ENCODE data around the gene ADAMTS17.

The ADAMTS17 gene

GRCh38 chr15:100163961-100164360 lies 177.8 kb downstream of the ADAMTS17 start:
- DNase-seq: no peak

GRCh38 chr15:100160953-100161352 lies 180.8 kb downstream of the ADAMTS17 start:
- no peak for DNase-seq

- DNase-seq: no peak
These were observed 182.3 kb downstream of the ADAMTS17 start for GRCh38 chr15:100159436-100159835.

- DNase-seq: no peak
These were observed 183.4 kb downstream of the ADAMTS17 start for GRCh38 chr15:100158356-100158755.

- no peak for DNase-seq
These were observed 185.6 kb downstream of the ADAMTS17 start for GRCh38 chr15:100156201-100156600.

GRCh38 chr15:100154338-100154737 lies 187.4 kb downstream of the ADAMTS17 start:
- DNase-seq: no peak

GRCh38 chr15:100152463-100152862 lies 189.3 kb downstream of the ADAMTS17 start:
- no peak for DNase-seq

GRCh38 chr15:100150906-100151305 lies 190.9 kb downstream of the ADAMTS17 start:
- no peak for DNase-seq

- no peak for DNase-seq
These were observed 193.9 kb downstream of the ADAMTS17 start for GRCh38 chr15:100147828-100148227.

- no peak for DNase-seq
These were observed 198.4 kb downstream of the ADAMTS17 start for GRCh38 chr15:100143378-100143777.

GRCh38 chr15:100141311-100142001 lies 200.3 kb downstream of the ADAMTS17 start:
- DNase-seq: no peak

GRCh38 chr15:100140527-100141308 lies 201.1 kb downstream of the ADAMTS17 start:
- no peak for DNase-seq

GRCh38 chr15:100134586-100134985 lies 207.2 kb downstream of the ADAMTS17 start:
- no peak for DNase-seq

- DNase-seq: no peak
These were observed 207.6 kb downstream of the ADAMTS17 start for GRCh38 chr15:100134089-100134583.

GRCh38 chr15:100133001-100133400 lies 208.8 kb downstream of the ADAMTS17 start:
- DNase-seq: no peak

- DNase-seq: no peak
These were observed 209.5 kb downstream of the ADAMTS17 start for GRCh38 chr15:100132309-100132708.

GRCh38 chr15:100131321-100132224 lies 210.2 kb downstream of the ADAMTS17 start:
- no peak for DNase-seq

GRCh38 chr15:100129677-100130076 lies 212.1 kb downstream of the ADAMTS17 start:
- no peak for DNase-seq

- peak in 1 of 2 donors; percentile 54 for DNase-seq
These were observed 216.2 kb downstream of the ADAMTS17 start for GRCh38 chr15:100125401-100126191.

GRCh38 chr15:100124936-100125335 lies 216.8 kb downstream of the ADAMTS17 start:
- DNase-seq: no peak

- DNase-seq: no peak
These were observed 217.4 kb downstream of the ADAMTS17 start for GRCh38 chr15:100124361-100124760.

- DNase-seq: no peak
These were observed 218.2 kb downstream of the ADAMTS17 start for GRCh38 chr15:100123611-100124010.

Data from hippocampal formation (tissue), 2 donors.